OCI-LY1 (cell line): ENCODE data around the gene OSBPL3.

ENCODE experiments used
- EZH2 ChIP-seq: fragments of 200-600 bp; sonication (generic), shearing (Covaris generic); IDR thresholded peaks from 2 replicates; pipeline ENCODE4 v1.8.0; 2017; ENCODE audit warnings: borderline replicate concordance, mixed run types, mild to moderate bottlenecking, antibody characterized with exemption, low read length, moderate library complexity, mixed read lengths
- TF ChIP-seq, protein P1 (sequence below): fragments of 200-600 bp; sonication (generic), shearing (Covaris generic); IDR thresholded peaks from 2 replicates; pipeline ENCODE4 v1.5.1; 2017; ENCODE audit warnings: mild to moderate bottlenecking, antibody characterized with exemption, low read length, moderate library complexity, mixed read lengths

DNA sequence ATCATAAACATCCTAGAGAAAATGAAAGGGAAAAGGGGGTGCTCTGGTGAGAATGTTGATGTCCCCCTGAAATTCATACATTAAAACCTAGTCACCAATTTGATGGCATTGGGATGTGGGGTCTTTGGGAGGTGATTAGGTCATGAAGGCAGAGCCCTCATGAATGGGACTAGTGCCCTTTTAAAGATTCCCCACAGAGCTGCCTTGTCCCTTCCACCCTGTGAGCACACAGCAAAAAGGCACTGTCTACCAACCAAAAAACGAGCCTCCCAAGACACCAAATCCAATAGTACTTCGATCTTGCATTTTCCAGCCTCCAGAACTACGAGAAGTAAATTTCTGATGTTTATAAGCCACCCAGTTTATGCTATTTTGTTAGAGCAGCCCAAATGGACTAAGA is 47.6 kb downstream of the OSBPL3 start:
- TF ChIP-seq, protein P1, sequence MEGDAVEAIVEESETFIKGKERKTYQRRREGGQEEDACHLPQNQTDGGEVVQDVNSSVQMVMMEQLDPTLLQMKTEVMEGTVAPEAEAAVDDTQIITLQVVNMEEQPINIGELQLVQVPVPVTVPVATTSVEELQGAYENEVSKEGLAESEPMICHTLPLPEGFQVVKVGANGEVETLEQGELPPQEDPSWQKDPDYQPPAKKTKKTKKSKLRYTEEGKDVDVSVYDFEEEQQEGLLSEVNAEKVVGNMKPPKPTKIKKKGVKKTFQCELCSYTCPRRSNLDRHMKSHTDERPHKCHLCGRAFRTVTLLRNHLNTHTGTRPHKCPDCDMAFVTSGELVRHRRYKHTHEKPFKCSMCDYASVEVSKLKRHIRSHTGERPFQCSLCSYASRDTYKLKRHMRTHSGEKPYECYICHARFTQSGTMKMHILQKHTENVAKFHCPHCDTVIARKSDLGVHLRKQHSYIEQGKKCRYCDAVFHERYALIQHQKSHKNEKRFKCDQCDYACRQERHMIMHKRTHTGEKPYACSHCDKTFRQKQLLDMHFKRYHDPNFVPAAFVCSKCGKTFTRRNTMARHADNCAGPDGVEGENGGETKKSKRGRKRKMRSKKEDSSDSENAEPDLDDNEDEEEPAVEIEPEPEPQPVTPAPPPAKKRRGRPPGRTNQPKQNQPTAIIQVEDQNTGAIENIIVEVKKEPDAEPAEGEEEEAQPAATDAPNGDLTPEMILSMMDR: no peak
- no peak for TF ChIP-seq EZH2
